Common myeloid progenitor, CD34-positive (primary cell): ENCODE results near the gene SUPT6H.

Experiments used
- CTCF ChIA-PET: fragments of 350-600 bp; sonication (Branson Sonifier 250); formaldehyde crosslinking; loops from one replicate; lab custom pipeline; 2021; ENCODE audit warnings: antibody characterized with exemption; lab: Charles Lee
- POLR2A ChIA-PET: fragments of 350-600 bp; sonication (Branson Sonifier 250); formaldehyde crosslinking; loops from one replicate; lab custom pipeline; 2021; ENCODE audit warnings: antibody characterized with exemption; lab: Charles Lee
- DNase-seq, 3 donors: peaks; one replicate each; pipeline versions ENCODE4 v3.0.0 to v3.0.0-alpha.2; 2013
- H3K27ac ChIP-seq, 2 experiments: 1 replicate in 1 of 2; 2 replicates in 1 of 2; pipeline ENCODE4 v1.7.0; 2013; ENCODE audit warnings: inconsistent platforms in 2 of 2, low read length in 2 of 2, mild to moderate bottlenecking in 2 of 2, low read depth in 1 of 2, moderate library complexity in 1 of 2; ENCODE audit not compliant: severe bottlenecking in 2 of 2, insufficient read depth in 1 of 2, poor library complexity in 1 of 2
- H3K27me3 ChIP-seq, 5 experiments: replicated peaks in 2 of 5; 1 replicate in 3 of 5; 2 replicates in 2 of 5; pipeline versions ENCODE4 v1.6.1 to v1.7.0; 2013; ENCODE audit warnings: low read length in 4 of 5, mild to moderate bottlenecking in 2 of 5, moderate library complexity in 2 of 5, inconsistent platforms in 1 of 5; ENCODE audit not compliant: insufficient read depth in 5 of 5, control insufficient read depth in 4 of 5
- H3K36me3 ChIP-seq, 4 experiments: 1 replicate in 2 of 4; 2 replicates in 2 of 4; pipeline versions ENCODE4 v1.6.1 to v1.7.0; 2013; ENCODE audit warnings: low read length in 3 of 4, control low read depth in 1 of 4, mild to moderate bottlenecking in 1 of 4; ENCODE audit not compliant: control insufficient read depth in 4 of 4, insufficient read depth in 4 of 4
- H3K4me1 ChIP-seq, 4 experiments: 1 replicate in 3 of 4; 2 replicates in 1 of 4; pipeline versions ENCODE4 v1.6.1 to v1.7.1; 2013; ENCODE audit warnings: low read length in 3 of 4, mild to moderate bottlenecking in 3 of 4, control low read depth in 1 of 4, inconsistent platforms in 1 of 4, moderate library complexity in 1 of 4; ENCODE audit not compliant: control insufficient read depth in 4 of 4, insufficient read depth in 4 of 4; ENCODE audit errors: control extremely low read depth in 1 of 4
- H3K4me3 ChIP-seq, 7 experiments: 1 replicate in 4 of 7; 2 replicates in 3 of 7; pipeline versions ENCODE4 v1.5.1 to v1.7.0; 2013; ENCODE audit warnings: mild to moderate bottlenecking in 7 of 7, low read length in 6 of 7, moderate library complexity in 6 of 7, inconsistent platforms in 2 of 7, low read depth in 2 of 7, control low read depth in 1 of 7; ENCODE audit not compliant: insufficient read depth in 4 of 7, control insufficient read depth in 1 of 7; ENCODE audit errors: extremely low read depth in 1 of 7
- H3K9me3 ChIP-seq, 5 experiments: 1 replicate in 4 of 5; 2 replicates in 1 of 5; pipeline versions ENCODE4 v1.6.1 to v1.7.1; 2013; ENCODE audit warnings: low read length in 4 of 5, mild to moderate bottlenecking in 2 of 5, inconsistent platforms in 1 of 5, low read depth in 1 of 5, moderate library complexity in 1 of 5; ENCODE audit not compliant: control insufficient read depth in 4 of 5, insufficient read depth in 2 of 5; ENCODE audit errors: control extremely low read depth in 1 of 5
- WGBS: methylation state at CpG from one replicate; pipeline ENCODE4 v1.1.5; 2013; ENCODE audit not compliant: insufficient coverage; 5-methylcytosine and 5-hydroxymethylcytosine counted together

SUPT6H gene

GRCh38 chr17:28703552-28704218, 41.7 kb downstream of the SUPT6H start:
- Histone ChIP-seq H3K4me3 (no peak overlapping the region), H3K4me1 (no peaks in the 10 kb centered on the region), H3K36me3 (peaks cover 22 to 67% (median 48%) of the 10 kb centered on the region in 4 experiments), H3K27ac (no peak overlapping the region), H3K9me3 (no peaks in the 10 kb centered on the region), H3K27me3 (no peaks in the 10 kb centered on the region)
- ChIA-PET POLR2A (no interaction called here), CTCF (no interaction called here)
- WGBS: 98% methylated on average over 13 of the region's 16 CpGs
- no peak for DNase-seq

GRCh38 chr17:28704219-28704858, 42.3 kb downstream of the SUPT6H start:
- H3K27ac ChIP-seq: no peak overlapping the region
- peaks cover 16 to 60% (median 44%) of the 10 kb centered on the region in 4 experiments for H3K36me3 ChIP-seq
- no peaks in the 10 kb centered on the region for H3K9me3 ChIP-seq
- ChIA-PET CTCF (interaction anchor here (0.9 to 1.0 kb wide), 4 partner anchors 10 to 57 kb away, joined by 3 to 5 read pairs (median 4); no protein-coding TSS in a partner anchor), POLR2A (no interaction called here)
- WGBS: 93% methylated on average over 12 of the region's 14 CpGs
- DNase-seq: no peak
- no peak overlapping the region for H3K4me3 ChIP-seq
- H3K27me3 ChIP-seq: no peaks in the 10 kb centered on the region
- no peaks in the 10 kb centered on the region for H3K4me1 ChIP-seq

- ChIA-PET POLR2A (interaction anchor here (0.7 kb wide), 1 partner anchor 12 kb away, joined by 3 read pairs; no protein-coding TSS in a partner anchor), CTCF (interaction anchor here (0.9 to 1.0 kb wide), 4 partner anchors 11 to 58 kb away, joined by 3 to 5 read pairs (median 4); no protein-coding TSS in a partner anchor)
- no peaks in the 10 kb centered on the region for H3K9me3 ChIP-seq
- peaks cover 0 to 3% (median 2%) of the 10 kb centered on the region in 4 experiments for H3K4me1 ChIP-seq
- no peak for DNase-seq
- peaks cover 14 to 52% (median 36%) of the 10 kb centered on the region in 4 experiments for H3K36me3 ChIP-seq
- H3K27me3 ChIP-seq: no peaks in the 10 kb centered on the region
- 91% methylated on average over 5 of the region's 5 CpGs for WGBS
- no peak overlapping the region for H3K27ac ChIP-seq
- no peak overlapping the region for H3K4me3 ChIP-seq
Measured at GRCh38 chr17:28705074-28705659, 43.2 kb downstream of the SUPT6H start.

- peak overlapping the region in 1 of 7 experiments; percentile 0 for H3K4me3 ChIP-seq
- H3K36me3 ChIP-seq: peaks cover 11 to 45% (median 30%) of the 10 kb centered on the region in 4 experiments
- no peaks in the 10 kb centered on the region for H3K27me3 ChIP-seq
- no peaks in the 10 kb centered on the region for H3K9me3 ChIP-seq
- no peak overlapping the region for H3K27ac ChIP-seq
- WGBS: 94% methylated on average over 8 of the region's 10 CpGs
- no peak for DNase-seq
- ChIA-PET POLR2A (interaction anchor here (0.7 kb wide), 1 partner anchor 13 kb away, joined by 3 read pairs; no protein-coding TSS in a partner anchor), CTCF (no interaction called here)
- H3K4me1 ChIP-seq: peaks cover 0 to 8% (median 6%) of the 10 kb centered on the region in 4 experiments
Measured at GRCh38 chr17:28705728-28706334, 43.8 kb downstream of the SUPT6H start.

- CTCF ChIA-PET: interaction anchor here (1.6 kb wide), 1 partner anchor 31 kb away, joined by 3 read pairs; no protein-coding TSS in a partner anchor
- H3K9me3 ChIP-seq: no peaks in the 10 kb centered on the region
- no peak for DNase-seq
- H3K4me3 ChIP-seq: no peak overlapping the region
- H3K4me1 ChIP-seq: peaks cover 0 to 14% (median 11%) of the 10 kb centered on the region in 4 experiments
- peaks cover 7 to 36% (median 24%) of the 10 kb centered on the region in 4 experiments for H3K36me3 ChIP-seq
- 88% methylated on average over 1 of the region's 7 CpGs for WGBS
- H3K27ac ChIP-seq: no peak overlapping the region
- H3K27me3 ChIP-seq: no peaks in the 10 kb centered on the region
- POLR2A ChIA-PET: no interaction called here
Measured at GRCh38 chr17:28706471-28707338, 44.7 kb downstream of the SUPT6H start.

GRCh38 chr17:28707339-28707720, 45.3 kb downstream of the SUPT6H start:
- Histone ChIP-seq H3K27me3 (no peaks in the 10 kb centered on the region), H3K4me3 (no peak overlapping the region), H3K4me1 (peaks cover 0 to 20% (median 17%) of the 10 kb centered on the region in 4 experiments), H3K36me3 (peaks cover 7 to 30% (median 19%) of the 10 kb centered on the region in 4 experiments), H3K27ac (no peak overlapping the region), H3K9me3 (no peaks in the 10 kb centered on the region)
- 89% methylated on average over 1 of the region's 2 CpGs for WGBS
- CTCF ChIA-PET: interaction anchor here (0.9 to 1.6 kb wide), 2 partner anchors 32 to 45 kb away, joined by 3 read pairs; partner anchors contain the start of genes SDF2 and SUPT6H
- POLR2A ChIA-PET: no interaction called here
- DNase-seq: no peak
